ENCODE data around the gene AFF2.
"Not testable (repeated sequence)": the region's sequence is repeated elsewhere in the genome, so short reads cannot be mapped to it uniquely, and the experiment has no call there.

Gene AFF2

GRCh38 chrX:148823986-148824385 is 323.6 kb downstream of the AFF2 start:
- DNase-seq (ENCODE audit: low read depth in 1 of 2, low spot score in 1 of 2) = no peak

GRCh38 chrX:148825696-148826095 is 325.3 kb downstream of the AFF2 start:
- DNase-seq (ENCODE audit: low read depth in 1 of 2, low spot score in 1 of 2) = no peak

- DNase-seq (ENCODE audit: low read depth in 1 of 2, low spot score in 1 of 2) = no peak
These were observed 336.3 kb downstream of the AFF2 start for GRCh38 chrX:148836741-148837140.

GRCh38 chrX:148850631-148851030 is 350.2 kb downstream of the AFF2 start:
- DNase-seq (ENCODE audit: low read depth in 1 of 2, low spot score in 1 of 2) = no peak

- DNase-seq (ENCODE audit: low read depth in 1 of 2, low spot score in 1 of 2) = no peak
These were observed 353.9 kb downstream of the AFF2 start for GRCh38 chrX:148854306-148854705.

- DNase-seq (ENCODE audit: low read depth in 1 of 2, low spot score in 1 of 2) = no peak
These were observed 356.1 kb downstream of the AFF2 start for GRCh38 chrX:148856505-148856904.

- no peak for DNase-seq (ENCODE audit: low read depth in 1 of 2, low spot score in 1 of 2)
These were observed 365.1 kb downstream of the AFF2 start for GRCh38 chrX:148865277-148866210.

- DNase-seq (ENCODE audit: low read depth in 1 of 2, low spot score in 1 of 2) = no peak
These were observed 367.2 kb downstream of the AFF2 start for GRCh38 chrX:148867596-148867995.

- DNase-seq (ENCODE audit: low read depth in 1 of 2, low spot score in 1 of 2) = no peak
These were observed 371.2 kb downstream of the AFF2 start for GRCh38 chrX:148871422-148872160.

GRCh38 chrX:148872161-148872535 is 371.7 kb downstream of the AFF2 start:
- DNase-seq (ENCODE audit: low read depth in 1 of 2, low spot score in 1 of 2) = no peak

- no peak for DNase-seq (ENCODE audit: low read depth in 1 of 2, low spot score in 1 of 2)
These were observed 372.5 kb downstream of the AFF2 start for GRCh38 chrX:148872881-148873280.

GRCh38 chrX:148874636-148875246 is 374.3 kb downstream of the AFF2 start:
- no peak for DNase-seq (ENCODE audit: low read depth in 1 of 2, low spot score in 1 of 2)

- no peak for DNase-seq (ENCODE audit: low read depth in 1 of 2, low spot score in 1 of 2)
These were observed 378.0 kb downstream of the AFF2 start for GRCh38 chrX:148878371-148878770.

GRCh38 chrX:148885203-148885602 is 384.8 kb downstream of the AFF2 start:
- DNase-seq (ENCODE audit: low read depth in 1 of 2, low spot score in 1 of 2) = no peak

- DNase-seq (ENCODE audit: low read depth in 1 of 2, low spot score in 1 of 2) = no peak
These were observed 393.0 kb downstream of the AFF2 start for GRCh38 chrX:148893395-148893794.

- DNase-seq (ENCODE audit: low read depth in 1 of 2, low spot score in 1 of 2) = no peak
These were observed 402.2 kb downstream of the AFF2 start for GRCh38 chrX:148902581-148902980.

GRCh38 chrX:148903176-148903575 is 402.8 kb downstream of the AFF2 start:
- DNase-seq (ENCODE audit: low read depth in 1 of 2, low spot score in 1 of 2) = no peak

GRCh38 chrX:148904421-148905111 is 404.1 kb downstream of the AFF2 start:
- DNase-seq (ENCODE audit: low read depth in 1 of 2, low spot score in 1 of 2) = no peak

- DNase-seq (ENCODE audit: low read depth in 1 of 2, low spot score in 1 of 2) = no peak
These were observed 405.0 kb downstream of the AFF2 start for GRCh38 chrX:148905400-148905799.

- not testable (repeated sequence) for DNase-seq (ENCODE audit: low read depth in 1 of 2, low spot score in 1 of 2)
These were observed 406.2 kb downstream of the AFF2 start for GRCh38 chrX:148906628-148907027.

GRCh38 chrX:148909758-148910157 is 409.3 kb downstream of the AFF2 start:
- no peak for DNase-seq (ENCODE audit: low read depth in 1 of 2, low spot score in 1 of 2)

Measured in activated CD4-positive, alpha-beta T cell treated with anti-CD3 and anti-CD28 coated beads, Interleukin-2, amount 50 U/mL, for 24 hours (primary cell).